Ishikawa (cell line): ENCODE results near the gene EIF1AX.

Source experiments
- CEBPB ChIP-seq: IDR thresholded peaks from 2 replicates; pipeline ENCODE4 v1.6.1; 2012
- CREB1 ChIP-seq: IDR thresholded peaks from 2 replicates; pipeline ENCODE4 v1.6.1; 2012; ENCODE audit warnings: low read depth
- EGR1 ChIP-seq: IDR thresholded peaks from 2 replicates; pipeline ENCODE4 v1.6.1; 2012
- EP300 ChIP-seq: IDR thresholded peaks from 2 replicates; pipeline ENCODE4 v1.6.1; 2012; ENCODE audit warnings: borderline replicate concordance
- FOXM1 ChIP-seq: IDR thresholded peaks from 2 replicates; pipeline ENCODE4 v1.6.1; 2012; ENCODE audit warnings: low read depth, borderline replicate concordance
- MAX ChIP-seq: IDR thresholded peaks from 2 replicates; pipeline ENCODE4 v1.6.1; 2012
- NFIC ChIP-seq: IDR thresholded peaks from 2 replicates; pipeline ENCODE4 v1.6.1; 2012
- RAD21 ChIP-seq: IDR thresholded peaks from 2 replicates; pipeline ENCODE4 v1.6.1; 2012; ENCODE audit warnings: low read depth
- REST ChIP-seq: IDR thresholded peaks from 2 replicates; pipeline ENCODE4 v1.6.1; 2012; ENCODE audit warnings: low read depth, mild to moderate bottlenecking
- TAF1 ChIP-seq: IDR thresholded peaks from 2 replicates; pipeline ENCODE4 v1.6.1; 2012; ENCODE audit warnings: low read depth, mild to moderate bottlenecking
- TCF12 ChIP-seq: IDR thresholded peaks from 2 replicates; pipeline ENCODE4 v1.6.1; 2012; ENCODE audit warnings: low read depth
- TEAD4 ChIP-seq: IDR thresholded peaks from 2 replicates; pipeline ENCODE4 v1.6.1; 2012
- USF1 ChIP-seq: IDR thresholded peaks from 2 replicates; pipeline ENCODE4 v1.6.1; 2012
- YY1 ChIP-seq: IDR thresholded peaks from 2 replicates; pipeline ENCODE4 v1.6.1; 2012; ENCODE audit warnings: low read depth
- ZBTB7A ChIP-seq: IDR thresholded peaks from 2 replicates; pipeline ENCODE4 v1.6.1; 2012; ENCODE audit warnings: low read depth

EIF1AX gene

GRCh38 chrX:20144491-20144890, 2.9 kb upstream of the EIF1AX start:
- TF ChIP-seq CREB1: no peak
- no peak for TF ChIP-seq MAX
- no peak for TF ChIP-seq FOXM1
- TF ChIP-seq EP300: no peak
- no peak for TF ChIP-seq TCF12
- TF ChIP-seq REST: no peak
- no peak for TF ChIP-seq YY1
- no peak for TF ChIP-seq NFIC
- TF ChIP-seq ZBTB7A: no peak
- TF ChIP-seq EGR1: no peak
- TF ChIP-seq USF1: no peak

- TF ChIP-seq TAF1 (no peak), USF1 (no peak), REST (no peak), CREB1 (no peak), TEAD4 (no peak), YY1 (no peak), ZBTB7A (no peak), FOXM1 (no peak), EGR1 (no peak), CEBPB (no peak), RAD21 (no peak), TCF12 (no peak), EP300 (no peak), NFIC (no peak), MAX (no peak)
Observed at GRCh38 chrX:20143561-20143960, 1.9 kb upstream of the EIF1AX start.

GRCh38 chrX:20143111-20143510, 1.5 kb upstream of the EIF1AX start:
- no peak for TF ChIP-seq NFIC
- no peak for TF ChIP-seq TEAD4
- TF ChIP-seq CREB1: no peak
- TF ChIP-seq CEBPB: no peak
- no peak for TF ChIP-seq YY1
- no peak for TF ChIP-seq TAF1
- no peak for TF ChIP-seq ZBTB7A
- no peak for TF ChIP-seq TCF12
- no peak for TF ChIP-seq RAD21

GRCh38 chrX:20140420-20140819, 1.2 kb downstream of the EIF1AX start:
- TF ChIP-seq TAF1: no peak
- TF ChIP-seq REST: no peak
- no peak for TF ChIP-seq CEBPB
- TF ChIP-seq EP300: no peak
- TF ChIP-seq MAX: no peak

GRCh38 chrX:20139966-20140365, 1.7 kb downstream of the EIF1AX start:
- no peak for TF ChIP-seq EGR1
- no peak for TF ChIP-seq CEBPB
- no peak for TF ChIP-seq TCF12
- TF ChIP-seq RAD21: no peak
- TF ChIP-seq MAX: no peak
- no peak for TF ChIP-seq USF1
- TF ChIP-seq TAF1: no peak
- TF ChIP-seq FOXM1: no peak
- TF ChIP-seq NFIC: no peak
- no peak for TF ChIP-seq ZBTB7A
- TF ChIP-seq YY1: no peak
- no peak for TF ChIP-seq REST
- no peak for TF ChIP-seq EP300
- TF ChIP-seq TEAD4: no peak
